Amygdala (tissue), 56 donors: ENCODE results near the gene ZBTB48.
"Not testable (repeated sequence)": the region's sequence is repeated elsewhere in the genome, so short reads cannot be mapped to it uniquely, and the experiment has no call there.

Source experiments
- DNase-seq, 56 donors: peaks; one replicate each; lab custom pipeline; 2025; lab: John Stamatoyannopoulos, UW

The ZBTB48 gene

GRCh38 chr1:6579374-6580118 lies at the start of gene ZBTB48:
Gene ZBTB48 (plus strand): TSS chr1:6579994. CDS start chr1:6580610, 616 bp downstream.
- peak; percentile 30 to 100 (median 97) for DNase-seq

- DNase-seq, result no peak
Observed at GRCh38 chr1:6530504-6531160, 49.2 kb upstream of the ZBTB48 start.

GRCh38 chr1:6531996-6532395 lies 47.8 kb upstream of the ZBTB48 start:
- DNase-seq, result no peak

GRCh38 chr1:6534248-6534822 lies 45.5 kb upstream of the ZBTB48 start:
- DNase-seq, result no peak

- DNase-seq, result no peak
Observed at GRCh38 chr1:6535214-6535613, 44.6 kb upstream of the ZBTB48 start.

- no peak for DNase-seq
Observed at GRCh38 chr1:6536291-6536690, 43.5 kb upstream of the ZBTB48 start.

GRCh38 chr1:6538956-6539355 lies 40.8 kb upstream of the ZBTB48 start:
- no peak for DNase-seq

GRCh38 chr1:6544831-6545230 lies 35.0 kb upstream of the ZBTB48 start:
- no peak for DNase-seq

- DNase-seq, result no peak
Observed at GRCh38 chr1:6545276-6546112, 34.3 kb upstream of the ZBTB48 start.

- DNase-seq, result no peak
Observed at GRCh38 chr1:6546326-6546725, 33.5 kb upstream of the ZBTB48 start.

GRCh38 chr1:6547301-6547700 lies 32.5 kb upstream of the ZBTB48 start:
- DNase-seq, result no peak

- DNase-seq, result peak; percentile 54 to 96 (median 84)
Observed at GRCh38 chr1:6554031-6554906, 25.5 kb upstream of the ZBTB48 start, which contains the start of gene NOL9. Gene NOL9 (minus strand): TSS chr1:6554513. CDS start chr1:6554502, 11 bp downstream.

- peak in 37 of 56 donors; percentile 0 to 63 (median 22) for DNase-seq
Observed at GRCh38 chr1:6554907-6555778, 24.7 kb upstream of the ZBTB48 start, which contains the start of gene TAS1R1. Gene TAS1R1 (plus strand): TSS chr1:6555307. CDS start chr1:6555374, 67 bp downstream.

- no peak for DNase-seq
Observed at GRCh38 chr1:6557597-6557996, 22.2 kb upstream of the ZBTB48 start.

GRCh38 chr1:6559161-6559560 lies 20.6 kb upstream of the ZBTB48 start:
- not testable (repeated sequence) for DNase-seq

GRCh38 chr1:6560267-6560666 lies 19.5 kb upstream of the ZBTB48 start:
- no peak for DNase-seq

- no peak for DNase-seq
Observed at GRCh38 chr1:6569033-6569432, 10.8 kb upstream of the ZBTB48 start.

- DNase-seq, result no peak
Observed at GRCh38 chr1:6570100-6570499, 9.7 kb upstream of the ZBTB48 start.

- no peak for DNase-seq
Observed at GRCh38 chr1:6570987-6571386, 8.8 kb upstream of the ZBTB48 start.
